K562 (cell line): Measurements from ENCODE around the gene COPS6. TPM values are rescaled to one million over a fixed set of nuclear protein-coding genes. Genes with fewer than 3 reads are reported as not detected.
A peak's percentile ranks its signal among the peaks of the same experiment; 100 is the strongest.

ENCODE experiments used
- ATF4 ChIP-seq: fragments of 450-650 bp; formaldehyde crosslinking; IDR thresholded peaks from 2 replicates; pipeline ENCODE4 v1.4.0; 2022; ENCODE audit warnings: mild to moderate bottlenecking, moderate library complexity
- BCOR ChIP-seq: fragments of 450-650 bp; IDR thresholded peaks from 2 replicates; pipeline ENCODE4 v1.6.1; 2016
- CHCHD3 ChIP-seq: fragments of 250-450 bp; sonication (Bioruptor Pico); IDR thresholded peaks from 2 replicates; pipeline ENCODE4 v2.1.2; 2022; ENCODE audit warnings: mild to moderate bottlenecking
- CTCFL ChIP-seq: IDR thresholded peaks from 2 replicates; pipeline ENCODE4 v1.6.1; 2011; ENCODE audit warnings: borderline replicate concordance, low read depth, mild to moderate bottlenecking, moderate library complexity, low read length; ENCODE audit not compliant: insufficient read depth, poor library complexity, severe bottlenecking
- FOXA3 ChIP-seq, 2 experiments: fragments of 450-650 bp in 1 of 2; sonication (generic) in 1 of 2; formaldehyde crosslinking; IDR thresholded peaks in 1 of 2; conservative IDR thresholded peaks in 1 of 2; 2 replicates each; pipeline versions ENCODE4 v1.4.0 to v1.8.0; 2020 to 2022; ENCODE audit warnings: mild to moderate bottlenecking in 2 of 2, missing genetic modification reagents in 1 of 2
- FOXJ3 ChIP-seq: sonication (generic); formaldehyde crosslinking; IDR thresholded peaks from 2 replicates; pipeline ENCODE4 v1.4.0; 2020; ENCODE audit warnings: mild to moderate bottlenecking, missing genetic modification reagents
- L3MBTL2 ChIP-seq: fragments of 450-650 bp; IDR thresholded peaks from 2 replicates; pipeline ENCODE4 v1.6.1; 2016; ENCODE audit warnings: mild to moderate bottlenecking, moderate library complexity
- MAFK ChIP-seq: IDR thresholded peaks from 2 replicates; pipeline ENCODE4 v1.6.1; 2011; ENCODE audit warnings: low read length, improper control_type of control experiment
- MAZ ChIP-seq, 2 experiments: fragments of 450-650 bp in 1 of 2; sonication (generic) in 1 of 2; formaldehyde crosslinking; IDR thresholded peaks in 1 of 2; conservative IDR thresholded peaks in 1 of 2; 2 replicates each; pipeline versions ENCODE4 v1.4.0 to v1.5.0; 2020; ENCODE audit warnings: mild to moderate bottlenecking in 1 of 2, missing genetic modification reagents in 1 of 2
- NFIC ChIP-seq: fragments of 450-650 bp; IDR thresholded peaks from 2 replicates; pipeline ENCODE4 v1.6.1; 2017; ENCODE audit warnings: mild to moderate bottlenecking, inconsistent platforms
- NFYB ChIP-seq: IDR thresholded peaks from 2 replicates; pipeline ENCODE4 v1.6.1; 2011; ENCODE audit warnings: mild to moderate bottlenecking, moderate library complexity; ENCODE audit not compliant: insufficient read length; ENCODE audit errors: extremely low read depth
- THAP7 ChIP-seq: fragments of 250-450 bp; sonication (Bioruptor Pico); IDR thresholded peaks from 2 replicates; pipeline ENCODE4 v1.5.0; 2021
- polyA plus RNA-seq, 8 experiments: library from polyadenylated mRNA; depleted of rRNA in 4 of 8; stranded (reverse) in 5 of 8; unstranded in 3 of 8; fragments of >200 nt; fragmentation: Nextera tagmentation in 2 of 8; fragmentation: Illumina TruSeq in 1 of 8; extraction: Ambion mirVana in 2 of 8; extraction: Trizol in 1 of 8; gene quantifications; 2 replicates each; pipeline versions ENCODE4 v1.2.1 to v1.2.3, GENCODE V29; 2011 to 2014; ENCODE audit warnings: inconsistent platforms in 1 of 8, missing spikeins in 1 of 8
- total RNA-seq, 7 experiments: library from RNA; depleted of rRNA in 6 of 7; stranded (reverse); fragments of >200 nt in 6 of 7; fragmentation: Illumina TruSeq in 2 of 7; extraction: Trizol in 2 of 7; gene quantifications; 2 replicates each; pipeline versions ENCODE4 v1.2.1 to v1.2.3, GENCODE V29; 2011 to 2021; ENCODE audit warnings: low replicate concordance in 1 of 7
- TF ChIP-seq, protein P1 (sequence below), 2 experiments: fragments of 450-650 bp; IDR thresholded peaks; 2 replicates each; pipeline ENCODE4 v1.6.1; 2018; ENCODE audit warnings: mild to moderate bottlenecking in 2 of 2, low read depth in 1 of 2; ENCODE audit not compliant: partially characterized antibody in 2 of 2
- TF ChIP-seq, protein P2 (sequence below): fragments of 250-450 bp; sonication (Bioruptor Pico); IDR thresholded peaks from 2 replicates; pipeline ENCODE4 v1.5.0; 2022; ENCODE audit warnings: mild to moderate bottlenecking

The COPS6 gene
- total and polyA plus RNA-seq, 9 of the 15 experiments (the other 6 are each of a cell fraction or from before 2014, with no cell fraction given) = 63.0 to 331 (median 168) TPM

DNA sequence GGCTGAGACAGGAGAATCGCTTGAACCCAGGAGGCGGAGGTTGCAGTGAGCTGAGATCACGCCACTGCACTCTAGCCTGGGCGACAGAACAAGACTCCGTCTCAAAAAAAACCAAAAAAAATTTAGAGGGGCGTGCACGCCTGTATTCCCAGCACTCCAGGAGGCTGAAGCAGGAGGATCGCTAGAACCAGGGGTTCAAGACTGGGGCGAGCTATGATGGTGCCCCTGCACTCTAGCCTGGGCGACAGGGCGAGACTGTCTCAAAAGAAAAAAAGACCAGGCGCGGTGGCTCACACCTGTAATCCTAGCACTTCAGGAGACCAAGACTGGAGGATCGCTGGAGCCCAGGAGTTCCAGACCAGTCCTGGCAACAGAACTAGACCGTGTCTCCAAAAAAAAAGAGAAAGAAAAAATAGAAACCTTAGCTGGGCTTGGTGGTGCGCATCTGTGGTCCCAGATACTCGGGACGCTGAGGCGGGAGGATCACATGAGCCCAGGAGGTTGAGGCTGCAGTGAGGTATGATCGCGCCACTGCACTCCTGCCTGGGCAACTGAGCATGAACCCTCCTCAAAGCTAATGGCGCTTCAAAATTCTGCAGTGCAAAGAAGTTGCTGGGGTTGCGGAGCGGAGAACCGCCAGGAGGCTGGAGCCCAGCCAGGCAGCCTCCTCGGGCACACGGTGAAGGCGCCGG lies 37.6 kb downstream of the COPS6 start (continued):
- 0 out of 4 replicates have a peak, but pooled peaks of 1 of the 2 experiments have one; percentile 30 for TF ChIP-seq FOXA3 (CRISPR knock-in tag; conservative IDR thresholded peaks at IDR 0.05 in 1 of 2, IDR thresholded peaks at IDR 0.05 in 1 of 2)
- TF ChIP-seq FOXJ3 (CRISPR knock-in tag) = no peak
- peak; percentile 48; the same call in 1 of the 2 replicates for TF ChIP-seq CHCHD3 (CRISPR knock-in tag)
- TF ChIP-seq THAP7 (CRISPR knock-in tag) = 0 out of 2 replicates have a peak, but pooled peaks have one; percentile 8
- 0 out of 2 replicates have a peak, but pooled peaks have one; percentile 5 for TF ChIP-seq ATF4
- TF ChIP-seq BCOR = no peak
- TF ChIP-seq NFIC = peak; percentile 88
- TF ChIP-seq CTCFL = no peak
- no peak for TF ChIP-seq NFYB
- TF ChIP-seq, protein P1, sequence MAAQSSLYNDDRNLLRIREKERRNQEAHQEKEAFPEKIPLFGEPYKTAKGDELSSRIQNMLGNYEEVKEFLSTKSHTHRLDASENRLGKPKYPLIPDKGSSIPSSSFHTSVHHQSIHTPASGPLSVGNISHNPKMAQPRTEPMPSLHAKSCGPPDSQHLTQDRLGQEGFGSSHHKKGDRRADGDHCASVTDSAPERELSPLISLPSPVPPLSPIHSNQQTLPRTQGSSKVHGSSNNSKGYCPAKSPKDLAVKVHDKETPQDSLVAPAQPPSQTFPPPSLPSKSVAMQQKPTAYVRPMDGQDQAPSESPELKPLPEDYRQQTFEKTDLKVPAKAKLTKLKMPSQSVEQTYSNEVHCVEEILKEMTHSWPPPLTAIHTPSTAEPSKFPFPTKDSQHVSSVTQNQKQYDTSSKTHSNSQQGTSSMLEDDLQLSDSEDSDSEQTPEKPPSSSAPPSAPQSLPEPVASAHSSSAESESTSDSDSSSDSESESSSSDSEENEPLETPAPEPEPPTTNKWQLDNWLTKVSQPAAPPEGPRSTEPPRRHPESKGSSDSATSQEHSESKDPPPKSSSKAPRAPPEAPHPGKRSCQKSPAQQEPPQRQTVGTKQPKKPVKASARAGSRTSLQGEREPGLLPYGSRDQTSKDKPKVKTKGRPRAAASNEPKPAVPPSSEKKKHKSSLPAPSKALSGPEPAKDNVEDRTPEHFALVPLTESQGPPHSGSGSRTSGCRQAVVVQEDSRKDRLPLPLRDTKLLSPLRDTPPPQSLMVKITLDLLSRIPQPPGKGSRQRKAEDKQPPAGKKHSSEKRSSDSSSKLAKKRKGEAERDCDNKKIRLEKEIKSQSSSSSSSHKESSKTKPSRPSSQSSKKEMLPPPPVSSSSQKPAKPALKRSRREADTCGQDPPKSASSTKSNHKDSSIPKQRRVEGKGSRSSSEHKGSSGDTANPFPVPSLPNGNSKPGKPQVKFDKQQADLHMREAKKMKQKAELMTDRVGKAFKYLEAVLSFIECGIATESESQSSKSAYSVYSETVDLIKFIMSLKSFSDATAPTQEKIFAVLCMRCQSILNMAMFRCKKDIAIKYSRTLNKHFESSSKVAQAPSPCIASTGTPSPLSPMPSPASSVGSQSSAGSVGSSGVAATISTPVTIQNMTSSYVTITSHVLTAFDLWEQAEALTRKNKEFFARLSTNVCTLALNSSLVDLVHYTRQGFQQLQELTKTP (IDR thresholded peaks at IDR 0.05; ENCODE audit: low read depth in 1 of 2, partially characterized antibody in 2 of 2) = peak in 1 of 2 experiments; percentile 20
- TF ChIP-seq MAZ (CRISPR knock-in tag; conservative IDR thresholded peaks at IDR 0.05 in 1 of 2, IDR thresholded peaks at IDR 0.05 in 1 of 2) = no peak
- TF ChIP-seq L3MBTL2 = peak; percentile 85
- TF ChIP-seq, protein P2, sequence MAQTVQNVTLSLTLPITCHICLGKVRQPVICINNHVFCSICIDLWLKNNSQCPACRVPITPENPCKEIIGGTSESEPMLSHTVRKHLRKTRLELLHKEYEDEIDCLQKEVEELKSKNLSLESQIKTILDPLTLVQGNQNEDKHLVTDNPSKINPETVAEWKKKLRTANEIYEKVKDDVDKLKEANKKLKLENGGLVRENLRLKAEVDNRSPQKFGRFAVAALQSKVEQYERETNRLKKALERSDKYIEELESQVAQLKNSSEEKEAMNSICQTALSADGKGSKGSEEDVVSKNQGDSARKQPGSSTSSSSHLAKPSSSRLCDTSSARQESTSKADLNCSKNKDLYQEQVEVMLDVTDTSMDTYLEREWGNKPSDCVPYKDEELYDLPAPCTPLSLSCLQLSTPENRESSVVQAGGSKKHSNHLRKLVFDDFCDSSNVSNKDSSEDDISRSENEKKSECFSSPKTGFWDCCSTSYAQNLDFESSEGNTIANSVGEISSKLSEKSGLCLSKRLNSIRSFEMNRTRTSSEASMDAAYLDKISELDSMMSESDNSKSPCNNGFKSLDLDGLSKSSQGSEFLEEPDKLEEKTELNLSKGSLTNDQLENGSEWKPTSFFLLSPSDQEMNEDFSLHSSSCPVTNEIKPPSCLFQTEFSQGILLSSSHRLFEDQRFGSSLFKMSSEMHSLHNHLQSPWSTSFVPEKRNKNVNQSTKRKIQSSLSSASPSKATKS (CRISPR knock-in tag) = no peak
- TF ChIP-seq MAFK = 0 out of 2 replicates have a peak, but pooled peaks have one; percentile 14
